Measurements from ENCODE around the gene BCAS3.
"Not testable (repeated sequence)": the region's sequence is repeated elsewhere in the genome, so short reads cannot be mapped to it uniquely, and the experiment has no call there.

Gene BCAS3

DNA sequence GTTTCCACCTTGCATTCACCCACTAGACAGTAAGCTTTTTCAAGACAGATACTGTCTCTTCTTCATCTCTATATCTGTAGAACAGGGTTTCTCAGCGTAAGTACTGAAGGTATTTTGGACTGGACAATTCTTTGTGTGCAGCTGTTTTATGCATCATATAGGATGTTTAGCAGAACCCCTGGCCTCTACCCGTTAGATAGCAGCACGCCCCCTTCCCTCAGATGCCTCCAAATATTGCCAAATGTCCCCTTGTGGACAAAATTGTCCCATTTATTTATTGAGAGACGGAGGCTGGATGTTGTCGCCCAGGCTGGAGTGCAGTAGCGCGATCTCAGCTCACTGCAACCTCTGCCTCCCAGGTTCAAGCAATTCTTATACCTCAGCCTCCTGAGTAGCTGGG is 458.6 kb downstream of the BCAS3 start:
- no peak for DNase-seq

DNA sequence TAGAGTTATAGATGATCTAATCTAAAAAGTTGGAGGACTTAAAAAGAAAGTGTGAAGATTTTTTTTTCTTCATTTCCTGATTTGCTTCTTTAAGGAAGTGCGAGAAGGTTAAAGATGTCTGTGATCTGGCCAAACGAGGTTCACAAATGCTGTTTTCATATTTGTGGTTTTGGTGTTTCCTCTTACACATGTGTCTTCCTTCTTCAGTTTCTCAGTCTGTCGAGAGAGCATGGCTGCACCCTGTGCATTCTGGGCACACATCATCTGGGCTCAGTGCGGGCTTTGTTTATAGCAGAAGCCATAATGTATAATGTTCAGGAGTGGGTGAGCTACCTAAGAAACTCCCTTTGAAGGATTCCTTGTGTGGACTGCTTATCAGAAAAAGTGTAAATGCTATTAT is 461.6 kb downstream of the BCAS3 start:
- DNase-seq: peak; percentile 78

DNA sequence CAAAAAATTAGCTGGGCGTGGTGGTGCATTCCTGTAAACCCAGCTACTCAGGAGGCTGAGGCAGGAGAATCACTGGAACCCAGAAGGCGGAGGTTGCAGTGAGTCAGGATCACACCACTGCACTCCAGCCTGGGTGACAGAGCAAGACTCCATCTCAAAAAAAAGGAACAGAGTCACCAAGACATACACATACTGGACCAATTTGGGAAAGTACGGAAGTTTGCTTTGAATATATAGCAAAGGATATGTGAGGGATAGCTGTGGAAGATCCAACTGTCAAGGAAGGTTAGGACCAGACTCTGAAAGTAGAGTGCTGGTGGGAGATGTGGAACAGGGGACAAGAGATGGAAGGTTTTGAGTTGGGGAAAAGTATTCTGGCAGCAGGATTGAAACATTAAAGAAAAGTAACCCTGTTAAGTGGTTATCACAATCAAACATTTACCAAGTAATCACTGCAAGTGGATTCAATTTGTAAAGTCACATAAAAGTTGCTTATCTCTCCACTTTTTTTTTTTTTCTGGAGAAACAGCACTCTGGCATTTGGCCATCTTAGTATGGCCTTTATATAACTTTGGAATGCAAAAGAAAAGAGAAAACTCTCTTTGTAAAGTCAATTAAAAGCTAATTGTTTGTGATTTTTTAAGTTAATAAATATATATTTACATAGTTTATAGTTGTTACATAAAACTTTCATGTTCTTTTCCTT is 462.6 kb downstream of the BCAS3 start:
- no peak for DNase-seq

DNA sequence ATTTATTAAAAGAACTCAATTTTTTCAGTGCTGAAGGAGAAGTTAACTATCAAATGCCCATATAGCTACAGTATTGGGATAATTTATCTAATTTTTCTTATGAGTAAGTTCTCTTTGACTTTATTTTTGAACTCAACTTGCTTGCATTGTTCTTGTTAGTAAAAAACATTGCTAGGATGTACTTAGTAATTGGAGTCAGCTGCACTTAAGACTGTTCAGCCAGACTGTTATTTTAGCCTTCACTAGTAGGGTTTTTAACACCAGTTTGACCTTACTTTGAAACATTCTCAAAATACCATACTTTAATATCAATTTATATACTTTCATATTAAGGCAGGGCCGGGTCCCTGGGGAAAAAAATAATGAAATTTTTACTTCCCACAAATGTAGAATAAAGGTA is 465.4 kb downstream of the BCAS3 start:
- DNase-seq: no peak

DNA sequence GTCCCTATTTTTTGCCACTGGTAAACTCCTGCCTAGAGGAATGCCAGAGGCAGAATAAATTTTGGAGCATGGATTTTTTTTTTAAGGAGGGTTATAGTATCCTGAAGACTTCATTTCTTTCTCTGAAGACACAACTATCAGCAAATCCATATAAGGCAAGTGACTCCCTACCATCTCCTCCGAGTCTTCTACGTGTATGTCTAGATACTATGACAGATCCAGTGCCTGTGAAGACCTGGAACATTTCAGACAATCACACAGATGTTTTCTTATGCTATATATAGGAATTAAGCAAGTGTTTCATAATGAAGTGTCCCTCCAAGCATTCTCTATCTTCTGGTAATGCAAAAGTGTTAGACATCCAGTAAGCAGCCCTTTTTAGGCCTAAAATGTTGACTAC is 466.5 kb downstream of the BCAS3 start:
- DNase-seq: no peak

DNA sequence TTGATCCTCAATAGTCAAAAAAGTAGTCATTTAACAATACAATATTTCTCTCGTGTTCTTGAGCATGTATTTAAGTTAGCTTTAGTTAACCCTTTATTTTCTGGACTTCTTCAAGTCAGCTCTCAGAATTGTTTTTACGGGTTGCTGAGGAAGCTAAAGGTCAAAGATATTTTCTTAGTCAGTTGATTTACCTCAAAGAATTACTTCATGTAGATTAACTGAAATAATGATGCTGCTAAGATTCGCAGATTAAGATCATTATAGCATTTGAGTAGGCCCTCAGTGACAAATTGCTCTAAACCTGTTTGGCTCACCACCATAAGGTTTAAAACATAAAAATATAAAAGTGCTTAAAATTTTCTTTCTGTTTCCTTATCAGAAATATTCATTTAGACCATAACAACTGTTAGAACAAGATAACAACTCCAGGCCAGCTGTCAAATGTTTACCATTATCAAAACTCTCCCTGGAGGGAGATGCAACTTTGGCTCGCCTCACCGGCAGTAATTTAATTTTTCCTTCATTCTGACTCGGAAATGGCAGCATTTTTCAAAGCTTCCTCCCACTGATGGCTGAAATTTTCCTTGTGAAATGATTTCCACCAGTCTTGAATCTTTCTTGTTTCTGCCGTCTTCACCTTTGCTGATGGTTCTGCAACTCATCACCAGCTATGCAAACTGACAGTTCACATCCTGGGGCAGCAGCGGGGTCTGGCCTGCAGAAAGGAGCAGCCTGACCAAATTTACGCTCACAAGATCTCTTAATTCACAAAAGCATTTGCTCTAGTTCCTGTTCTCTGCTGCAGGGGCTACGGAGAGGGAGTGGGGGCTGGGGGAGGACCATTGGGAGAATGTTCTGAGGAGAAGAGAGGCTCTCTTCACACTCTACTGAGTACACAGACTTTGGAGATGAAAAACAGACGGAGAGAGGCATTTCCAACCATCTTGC is 467.2 kb downstream of the BCAS3 start:
- no peak for DNase-seq

DNA sequence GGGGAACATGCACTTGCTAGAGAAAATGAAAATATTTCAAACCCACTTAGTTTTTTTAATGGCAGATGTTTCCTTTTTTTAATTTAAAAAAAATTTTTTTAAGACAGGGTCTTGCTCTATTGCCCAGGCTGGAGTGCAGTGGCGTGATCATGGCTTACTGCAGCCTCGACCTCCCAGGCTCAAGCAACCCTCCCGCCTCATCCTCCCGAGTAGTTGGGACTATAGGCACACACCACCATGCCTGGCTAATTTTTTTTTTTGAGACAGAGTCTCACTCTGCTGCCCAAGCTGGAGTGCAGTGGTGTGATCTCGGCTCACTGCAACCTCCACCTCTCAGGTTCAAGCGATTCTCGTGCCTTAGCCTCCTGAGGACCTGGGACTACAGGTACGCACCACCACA is 469.2 kb downstream of the BCAS3 start:
- DNase-seq: not testable (repeated sequence)

DNA sequence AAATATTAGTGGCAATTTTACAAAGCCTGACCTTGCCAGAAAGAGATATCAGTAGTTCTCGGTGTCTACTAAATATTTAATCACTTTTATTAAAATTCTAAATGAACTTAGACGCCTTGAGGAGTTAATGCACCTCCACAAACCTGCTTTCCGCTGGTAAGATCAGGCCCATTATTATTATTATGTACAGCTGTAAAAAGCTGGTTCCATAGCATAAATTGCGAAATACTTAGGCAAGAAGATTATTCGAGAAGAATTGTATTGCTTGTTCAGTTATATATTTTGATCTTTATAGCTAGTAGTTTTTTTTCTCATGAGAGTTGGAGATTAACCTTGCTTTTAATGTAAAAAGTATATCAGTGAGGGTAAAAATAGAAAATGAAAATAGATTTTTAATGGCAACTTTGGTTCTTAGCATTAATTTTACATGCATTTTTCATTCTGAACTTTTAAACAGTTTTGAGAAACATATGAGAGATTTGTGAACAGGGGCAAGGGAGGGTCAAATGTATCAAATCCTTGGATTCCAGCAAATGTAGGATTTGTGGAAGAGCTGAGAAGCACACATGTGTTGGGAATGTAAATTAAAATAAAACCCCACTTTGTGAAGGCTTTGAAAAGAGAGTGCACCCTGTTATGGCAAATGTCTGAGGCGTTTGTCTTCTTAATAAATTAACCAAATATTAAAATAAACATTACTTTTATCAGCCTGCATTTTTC is 471.6 kb downstream of the BCAS3 start:
- no peak for DNase-seq

DNA sequence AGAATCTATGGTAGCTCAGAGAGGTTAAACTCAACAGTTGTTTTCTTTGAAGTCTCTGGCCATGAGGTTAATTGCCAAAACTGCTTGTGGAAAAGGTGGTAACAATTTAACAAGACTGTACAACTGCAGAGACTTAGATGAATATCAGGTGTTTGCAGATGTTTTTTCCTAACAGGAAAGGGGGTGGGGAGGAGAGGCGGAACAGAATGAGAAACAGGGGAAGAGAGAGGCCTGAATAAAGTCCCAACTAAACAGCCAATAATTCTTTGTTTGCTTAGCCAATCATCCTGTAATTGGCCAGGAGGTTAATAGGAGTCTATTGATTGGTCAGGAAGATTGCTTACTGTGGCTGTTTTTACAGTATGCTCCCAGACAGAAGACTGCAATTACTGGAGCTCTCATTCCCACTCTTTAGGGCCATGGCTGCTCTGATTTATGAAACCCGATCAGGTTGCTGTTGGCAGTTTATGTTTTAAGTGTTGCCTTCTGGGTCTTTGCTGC is 472.3 kb downstream of the BCAS3 start:
- no peak for DNase-seq

DNA sequence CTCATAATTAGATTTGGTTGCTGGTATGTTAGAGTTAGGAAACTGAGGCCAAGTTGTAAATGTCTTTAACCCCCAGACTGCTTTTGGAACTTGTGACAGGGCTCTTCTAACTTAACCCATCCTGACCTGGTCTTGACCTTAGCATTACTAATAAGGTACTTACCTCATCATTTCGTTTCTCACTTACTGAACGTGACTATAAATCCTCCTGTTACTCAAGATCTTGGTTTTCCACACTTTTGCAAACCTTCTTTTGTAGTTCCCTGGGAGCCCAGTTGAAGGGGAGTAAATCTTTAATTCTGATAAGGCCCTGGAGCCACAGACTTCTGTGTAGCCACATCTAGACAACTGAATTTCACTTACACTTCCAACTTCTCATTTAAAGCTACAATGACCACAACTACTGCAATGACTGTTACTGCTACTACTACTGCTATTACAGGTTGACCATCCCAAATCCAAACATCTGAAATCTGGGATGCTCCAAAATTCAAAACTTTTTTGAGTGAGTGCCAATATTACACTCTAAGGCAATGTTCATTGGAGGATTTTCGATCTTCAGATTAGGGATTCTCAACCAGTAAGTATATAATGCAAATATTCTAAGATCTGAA is 473.1 kb downstream of the BCAS3 start:
- DNase-seq: no peak

DNA sequence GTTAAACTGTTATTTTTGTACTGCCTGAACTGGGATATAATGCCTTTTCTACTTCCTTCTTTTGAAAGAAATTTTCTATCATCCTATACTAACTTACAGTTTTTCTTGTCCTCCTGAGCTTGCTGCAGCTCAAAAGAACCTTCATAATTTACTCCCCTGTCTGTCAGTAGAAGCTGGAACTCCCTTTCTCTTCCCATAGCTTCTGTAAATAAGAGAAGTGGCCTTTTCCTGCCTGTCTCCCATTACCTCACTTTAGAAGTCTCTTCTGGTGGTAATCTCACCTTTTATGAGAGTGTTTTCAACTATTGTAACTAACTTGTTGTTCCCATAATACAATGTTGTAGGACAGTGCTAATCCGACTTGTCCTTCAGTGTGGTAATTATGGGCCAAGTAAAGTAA is 475.2 kb downstream of the BCAS3 start:
- DNase-seq: no peak

DNA sequence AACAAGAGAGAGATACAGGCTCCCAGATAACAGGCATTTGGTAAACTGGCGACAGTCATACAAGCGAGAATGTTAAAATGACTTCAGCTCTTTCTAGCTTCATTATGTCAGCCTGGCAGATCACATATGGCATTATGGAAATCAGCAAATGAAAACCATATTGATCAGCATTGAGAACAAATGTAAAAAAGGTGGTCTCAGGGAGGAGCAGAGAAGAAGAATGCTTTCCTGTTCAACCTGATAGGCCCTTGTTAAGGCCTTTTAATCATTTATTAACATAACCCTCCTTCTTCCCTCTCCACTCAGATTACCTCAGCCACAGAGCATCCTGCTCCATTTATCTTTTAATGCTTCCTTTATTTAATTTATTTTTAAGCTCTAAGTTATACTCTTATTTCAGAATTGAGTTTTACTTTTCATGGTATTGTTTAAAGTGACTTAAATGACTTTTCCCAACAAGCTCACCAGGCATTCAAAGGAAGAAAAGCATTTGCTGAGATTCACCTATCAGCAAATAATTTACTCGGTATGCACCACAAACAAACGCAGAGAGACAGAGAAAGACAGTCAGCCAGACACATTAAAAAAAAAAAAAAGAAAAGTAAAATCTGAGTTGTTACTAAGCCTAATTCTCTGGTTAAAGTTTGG is 478.1 kb downstream of the BCAS3 start:
- no peak for DNase-seq

DNA sequence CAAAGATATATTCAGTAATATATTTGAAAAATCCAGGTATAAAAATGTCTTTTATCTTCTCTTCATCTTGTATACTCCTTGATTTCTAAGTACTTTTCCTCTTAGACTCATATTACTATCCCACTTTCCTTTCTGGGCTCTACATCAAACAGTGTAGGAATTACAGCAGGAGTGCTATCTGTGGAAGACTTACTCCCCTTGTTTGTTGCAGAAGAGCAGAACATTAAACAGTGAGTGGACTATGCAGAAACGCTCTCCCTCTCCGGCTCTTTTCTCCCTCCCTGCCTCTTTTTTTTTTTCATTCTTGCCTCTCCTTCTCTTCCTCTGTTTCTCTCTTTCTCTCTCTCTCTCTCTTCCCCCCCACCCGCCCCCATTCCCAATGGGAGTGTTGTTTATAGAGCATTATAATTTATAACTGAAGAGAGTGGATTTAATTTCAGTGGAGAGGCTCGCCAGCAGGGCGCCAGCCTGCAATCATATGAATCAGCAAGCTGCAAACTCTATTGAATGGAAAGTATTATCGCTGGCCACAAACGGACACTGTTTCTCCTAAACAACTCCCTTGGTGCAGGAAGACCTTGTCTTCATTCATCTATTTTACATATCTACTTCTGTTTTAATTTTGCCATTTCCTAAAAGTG is 479.7 kb downstream of the BCAS3 start:
- no peak for DNase-seq

DNA sequence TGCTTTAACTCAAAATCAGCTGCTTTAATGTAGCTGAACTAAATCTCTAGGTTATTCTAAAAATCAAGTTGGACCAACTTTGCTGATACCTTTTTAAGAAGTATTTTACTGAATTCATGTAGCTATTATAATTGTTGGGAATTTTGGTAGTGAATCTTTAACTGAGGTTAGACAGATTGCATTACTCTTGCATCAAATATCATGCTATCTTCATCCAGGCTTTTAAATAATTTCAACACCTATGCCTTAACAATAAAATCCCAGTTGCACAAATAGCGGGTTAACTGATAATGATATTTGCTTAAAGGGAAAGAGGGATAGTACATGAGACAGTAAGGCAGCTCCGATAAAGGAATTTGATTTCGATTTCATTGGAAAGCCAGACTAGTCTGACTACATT is 480.7 kb downstream of the BCAS3 start:
- DNase-seq: no peak

DNA sequence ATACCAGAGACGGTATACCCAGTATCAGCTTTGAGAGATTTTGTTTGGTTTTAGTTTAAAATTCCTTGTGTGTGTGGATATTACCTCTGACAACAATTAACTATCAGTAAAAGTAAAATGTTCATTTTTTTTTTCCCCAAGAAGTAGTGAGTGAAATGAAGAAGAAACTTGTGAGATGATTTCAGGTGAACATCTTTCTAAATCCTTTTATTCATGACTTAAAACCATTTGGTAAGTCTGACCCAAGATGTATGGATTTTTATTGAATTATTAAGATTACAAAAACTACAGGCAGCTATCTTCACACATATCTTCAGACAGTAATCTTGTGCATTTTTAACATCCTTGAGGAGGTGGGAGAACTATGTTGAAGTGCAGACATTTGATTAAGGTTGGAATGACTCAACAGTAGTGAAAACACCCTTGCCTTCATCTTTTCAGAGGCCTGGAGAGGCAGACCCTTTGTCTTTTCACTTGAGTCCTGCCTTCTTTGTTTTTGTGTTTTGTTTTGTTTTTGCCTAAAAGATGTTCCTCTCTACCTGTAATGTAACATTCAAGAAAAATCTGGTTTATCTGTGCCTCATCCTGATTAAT is 481.7 kb downstream of the BCAS3 start:
- DNase-seq: no peak

DNA sequence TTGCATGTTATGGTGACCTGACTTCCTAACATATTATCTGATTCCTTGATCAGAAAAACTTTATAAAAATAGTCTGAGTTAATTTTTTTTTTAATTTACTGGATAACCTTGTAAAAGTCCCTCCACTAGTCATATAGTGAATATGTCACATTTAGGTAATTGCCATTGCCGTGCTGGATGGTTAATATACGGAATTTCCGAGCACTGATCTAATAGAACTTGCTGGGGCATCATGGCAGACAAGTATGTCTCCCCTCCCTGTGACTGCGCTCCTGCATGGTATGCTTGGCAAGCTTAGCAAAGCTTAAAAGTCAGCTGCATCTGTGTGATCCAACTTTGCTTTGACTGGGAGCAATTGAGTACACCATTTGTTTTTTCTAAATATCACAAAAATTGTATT is 482.6 kb downstream of the BCAS3 start:
- DNase-seq: no peak

DNA sequence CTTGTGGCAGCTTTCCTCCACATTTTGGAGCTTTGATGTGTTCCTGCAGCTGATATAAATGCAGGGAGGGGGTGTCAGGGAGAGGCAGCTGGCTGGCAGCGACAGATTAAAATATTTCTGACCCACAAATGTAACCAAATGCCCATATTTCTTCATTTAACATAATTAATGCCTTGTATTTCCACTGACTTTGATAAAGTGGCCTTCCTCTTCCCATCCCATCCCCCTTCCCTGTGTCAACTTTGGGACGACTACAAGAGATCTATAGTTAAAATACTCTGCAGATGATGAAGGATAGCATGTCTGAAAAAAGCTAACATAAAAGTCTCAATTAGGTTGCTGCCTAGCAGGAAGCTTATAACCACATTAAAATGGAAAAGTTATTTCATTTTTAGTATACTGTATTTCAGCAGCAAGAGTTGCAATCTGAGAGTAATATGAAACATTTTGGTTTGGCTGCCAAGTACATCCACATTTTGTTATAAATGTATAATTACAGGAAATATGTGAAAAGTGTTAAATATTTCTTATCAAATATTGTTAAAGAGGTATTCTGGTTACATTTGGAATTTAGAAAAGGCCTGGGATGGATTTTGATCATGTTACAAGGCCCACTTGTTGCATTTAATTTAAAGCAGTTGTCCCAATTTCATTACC is 483.3 kb downstream of the BCAS3 start:
- DNase-seq: no peak

DNA sequence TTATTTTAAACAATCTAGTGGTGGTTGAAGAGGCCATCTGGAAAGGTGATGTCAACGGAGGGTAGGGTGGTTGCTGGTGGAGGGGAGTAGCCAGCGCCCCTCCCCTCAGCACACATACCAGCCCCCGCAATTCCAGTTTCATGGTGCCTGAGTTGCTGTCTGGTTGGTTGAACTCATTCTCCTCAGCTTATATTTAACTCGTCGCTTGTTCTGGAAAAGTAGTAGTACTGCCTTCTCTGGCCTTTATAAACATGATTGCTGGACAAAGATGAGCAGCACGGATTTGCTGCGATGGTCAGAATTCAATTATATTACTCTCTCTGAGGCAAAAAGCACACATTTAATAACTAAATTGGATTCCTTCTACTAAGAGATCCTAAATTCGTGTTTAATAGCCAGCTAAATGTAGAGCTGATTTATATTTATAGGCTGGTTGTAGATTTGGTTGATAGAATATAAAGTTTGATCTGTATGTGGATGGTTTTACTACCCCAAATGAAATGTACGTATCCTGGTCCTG is 484.0 kb downstream of the BCAS3 start:
- no peak for DNase-seq

DNA sequence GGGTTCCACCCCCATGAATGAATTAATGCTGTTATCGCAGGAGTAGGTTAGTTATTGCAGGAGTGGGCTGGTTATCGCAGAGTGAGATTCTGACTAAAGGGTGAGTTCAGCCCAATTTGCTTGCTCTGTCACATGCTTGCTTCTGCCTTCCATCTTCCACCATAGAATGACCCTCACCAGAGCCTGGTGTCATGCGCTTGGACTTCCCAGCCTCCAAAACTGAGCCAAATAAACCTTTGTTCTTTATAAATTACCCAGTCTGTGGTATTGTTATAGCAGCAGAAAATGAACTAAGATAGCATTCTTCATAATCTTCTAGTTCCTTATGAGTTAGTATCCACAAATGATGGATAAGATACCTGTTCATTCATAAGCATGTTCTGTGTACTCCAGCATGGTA is 486.9 kb downstream of the BCAS3 start:
- no peak for DNase-seq

DNA sequence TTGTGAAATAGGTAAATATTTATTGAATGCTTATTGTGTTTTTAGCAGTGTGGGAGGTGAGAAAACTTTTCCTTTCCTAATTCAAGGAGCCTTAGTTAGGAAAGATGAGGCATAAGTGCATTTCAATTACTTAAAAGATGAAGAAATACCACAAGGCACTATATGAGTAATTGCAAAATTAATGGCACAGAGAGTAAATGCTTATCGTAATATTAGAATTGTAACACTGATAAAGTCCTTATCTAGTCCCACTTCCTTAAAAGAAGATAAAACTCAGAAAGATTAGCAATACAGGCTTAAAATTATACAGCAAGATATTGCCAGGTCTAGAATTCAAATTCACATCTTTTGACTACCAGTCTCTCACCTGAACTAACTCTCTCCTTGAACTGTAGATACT is 489.4 kb downstream of the BCAS3 start:
- DNase-seq: no peak

DNA sequence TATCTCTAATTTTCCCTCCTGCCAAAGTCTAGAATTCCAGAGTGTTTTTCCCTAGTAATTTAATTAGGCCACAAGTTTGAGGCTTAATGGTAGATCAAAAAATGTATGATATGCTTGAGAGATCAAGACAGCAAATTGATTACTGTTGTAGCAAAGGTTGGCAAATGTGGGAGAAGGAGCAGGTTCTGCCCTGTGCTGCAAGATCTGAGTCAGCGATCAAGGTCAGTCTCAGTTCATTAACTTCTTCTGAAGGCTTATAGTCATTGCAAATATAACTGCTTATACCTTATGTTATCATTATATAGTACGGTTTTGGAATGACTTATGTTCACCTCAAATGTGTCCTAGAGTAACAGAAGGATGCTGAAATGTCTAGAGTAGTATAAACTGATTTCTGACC is 490.9 kb downstream of the BCAS3 start:
- no peak for DNase-seq
